HTERT RPE-1 (cell line): Measurements from ENCODE around the gene BMP6.

ENCODE experiments used
- in situ Hi-C: fragments of 300-500 bp; cut with MboI; formaldehyde crosslinking; loops from 4 replicates; pipeline ENCODE4 v1.14.3; 2020; ENCODE audit warnings: low sequenced_read_pairs

Gene BMP6

GRCh38 chr6:7725849-7726415 is at the start of gene BMP6:
TSS of gene BMP6 (plus strand) at chr6:7726099. CDS start at chr6:7726956, 857 bp downstream.
- in situ Hi-C loops, result no loop called here

GRCh38 chr6:7677229-7677628 is 48.7 kb upstream of the BMP6 start:
- in situ Hi-C loops, result no loop called here

DNA sequence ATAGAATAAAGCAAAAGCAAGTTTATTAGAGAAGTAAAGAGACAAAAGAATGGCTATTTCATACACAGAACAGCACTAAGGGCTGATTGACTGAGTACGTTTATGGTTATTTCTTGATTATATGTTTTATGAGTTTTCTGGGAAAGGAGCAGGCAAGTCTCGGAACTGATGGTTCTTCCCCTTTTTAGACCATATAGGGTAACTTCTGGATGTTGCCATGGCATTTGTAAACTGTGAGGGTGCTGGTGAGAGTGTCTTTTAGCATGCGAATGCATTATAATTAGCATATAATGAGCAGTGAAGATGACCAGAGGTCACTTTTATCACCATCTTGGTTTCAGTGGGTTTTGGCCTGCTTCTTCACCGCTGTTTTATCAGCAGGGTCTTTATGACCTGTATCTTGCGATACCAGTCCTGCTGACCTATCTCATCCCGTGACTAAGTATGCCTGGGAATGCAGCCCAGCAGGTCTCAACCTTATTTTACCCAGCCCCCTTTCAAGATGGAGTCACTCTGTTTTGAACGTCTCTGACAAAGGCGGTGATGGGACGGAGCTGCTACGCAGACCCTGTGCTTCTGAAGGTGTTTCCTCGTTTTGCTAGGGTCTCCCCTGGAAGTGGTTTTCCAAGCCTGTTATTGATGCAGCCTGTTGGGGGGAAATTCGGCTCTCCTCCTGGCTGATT is 45.4 kb upstream of the BMP6 start:
- in situ Hi-C loops, result no loop called here

DNA sequence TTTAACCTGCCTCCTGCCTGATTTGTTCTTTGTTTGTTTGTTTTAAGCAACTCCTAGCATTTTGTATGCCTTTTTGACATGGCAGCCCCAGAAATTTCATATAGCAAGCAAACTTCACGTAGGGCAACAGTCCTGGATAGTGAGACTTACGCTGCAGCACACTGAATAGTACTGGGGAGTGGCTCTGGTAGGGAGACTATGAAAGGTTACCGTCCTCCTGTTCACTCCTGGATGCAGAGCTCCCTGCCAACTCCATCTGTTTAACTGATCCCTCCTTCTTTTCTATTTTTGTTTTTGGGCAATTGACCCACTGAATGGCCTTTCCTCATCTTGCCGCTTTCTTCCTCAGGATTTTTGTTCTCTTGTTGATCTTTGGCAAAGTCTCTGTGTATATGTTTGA is 44.5 kb upstream of the BMP6 start:
- in situ Hi-C loops, result no loop called here

- in situ Hi-C loops, result no loop called here
Observed at GRCh38 chr6:7684076-7684475, 41.8 kb upstream of the BMP6 start.

DNA sequence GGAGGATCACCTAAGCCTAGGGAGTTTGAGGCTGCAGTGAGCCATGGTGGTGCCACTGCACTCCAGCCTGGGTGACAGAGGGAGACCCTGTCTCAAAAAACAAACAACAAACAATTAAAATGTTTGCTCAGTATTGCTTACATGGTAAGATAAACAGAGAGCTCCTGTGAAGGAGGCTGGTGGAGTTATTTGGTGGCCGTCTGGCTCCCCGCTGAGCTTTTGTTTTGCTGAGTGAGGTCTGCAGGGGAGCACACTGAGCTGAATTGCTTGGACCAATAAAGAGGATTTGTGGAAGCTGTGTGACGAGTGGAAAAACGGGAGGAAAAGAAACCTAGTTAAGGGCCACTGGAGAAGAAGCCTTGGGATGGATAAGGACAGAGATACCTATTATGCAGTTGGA is 41.1 kb upstream of the BMP6 start:
- in situ Hi-C loops, result no loop called here

DNA sequence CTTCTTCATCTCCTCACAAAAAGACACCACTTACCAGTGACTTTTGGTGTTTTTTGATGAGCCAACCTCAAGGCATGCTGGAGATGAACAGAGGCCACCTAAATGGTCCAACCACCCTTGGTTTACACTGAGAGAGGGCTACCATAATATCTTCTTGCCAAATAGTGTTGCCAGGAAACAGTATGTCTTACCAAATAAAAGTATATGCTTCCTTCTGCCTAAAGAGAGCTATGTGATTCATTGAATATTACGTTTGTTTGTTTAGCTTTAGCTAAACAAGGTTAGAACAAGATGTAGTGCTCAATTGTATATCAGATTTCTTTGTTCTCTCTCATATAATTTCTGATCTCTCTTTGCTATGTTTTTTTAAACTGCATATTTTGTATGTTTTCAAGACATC is 40.6 kb upstream of the BMP6 start:
- in situ Hi-C loops, result no loop called here

- in situ Hi-C loops, result no loop called here
Observed at GRCh38 chr6:7687145-7688111, 38.5 kb upstream of the BMP6 start.

GRCh38 chr6:7691021-7691420 is 34.9 kb upstream of the BMP6 start:
- in situ Hi-C loops, result no loop called here

GRCh38 chr6:7691675-7692452 is 34.0 kb upstream of the BMP6 start:
- in situ Hi-C loops, result no loop called here

DNA sequence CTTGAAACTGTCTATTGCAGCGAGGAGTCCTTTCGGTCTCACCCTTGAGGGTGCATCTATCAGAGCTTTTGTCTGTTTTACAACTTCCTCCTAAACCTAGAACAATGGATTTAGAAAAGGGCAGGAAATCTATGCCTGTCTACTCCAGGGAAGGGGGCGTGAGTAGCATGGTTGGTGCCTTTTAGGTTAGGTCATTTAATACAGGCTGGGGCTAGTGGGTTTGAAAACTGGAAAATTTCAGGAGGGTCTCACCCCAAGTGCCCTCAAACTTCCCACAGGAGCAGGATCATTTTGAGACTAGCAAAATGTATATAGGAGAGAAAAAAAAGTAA is 33.5 kb upstream of the BMP6 start:
- in situ Hi-C loops, result no loop called here

DNA sequence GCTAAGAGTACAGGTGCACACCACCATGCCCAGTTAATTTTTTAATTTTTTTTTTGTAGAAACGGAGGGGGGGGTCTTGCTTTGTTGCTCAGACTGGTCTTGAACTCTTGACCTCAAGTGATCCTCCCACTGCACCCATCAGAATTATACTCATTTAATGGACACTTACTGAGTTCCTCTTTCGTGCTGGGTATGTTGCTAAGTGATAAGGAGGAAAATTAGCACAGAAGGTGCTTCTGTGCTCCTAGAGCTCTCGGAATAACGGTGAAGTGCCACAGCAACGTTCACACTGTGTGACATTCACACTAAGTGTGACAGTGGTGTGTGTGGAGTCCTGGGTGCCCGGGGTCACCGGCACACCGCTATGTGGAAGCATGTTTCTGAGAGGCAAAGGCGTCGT is 32.1 kb upstream of the BMP6 start:
- in situ Hi-C loops, result no loop called here

DNA sequence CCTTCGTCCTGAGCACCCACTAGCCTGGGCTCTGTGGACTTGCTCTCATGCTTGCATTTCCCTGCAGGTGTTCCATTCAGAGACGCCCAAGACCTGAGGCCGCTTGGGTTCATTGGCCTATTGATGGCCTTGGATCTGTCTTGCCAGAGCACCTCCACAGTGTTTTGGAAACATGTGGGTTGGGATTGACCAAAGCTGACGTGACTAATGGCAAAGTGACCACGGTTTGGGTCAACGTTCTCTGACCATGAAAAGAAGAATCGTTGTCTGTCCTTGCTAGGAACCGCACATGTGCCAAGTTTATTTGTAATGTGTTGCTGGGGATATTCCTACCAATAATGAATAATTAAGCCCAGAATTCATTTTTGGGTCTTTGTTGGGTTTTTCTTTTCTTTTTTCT is 29.8 kb upstream of the BMP6 start:
- in situ Hi-C loops, result no loop called here

- in situ Hi-C loops, result no loop called here
Observed at GRCh38 chr6:7697432-7697819, 28.5 kb upstream of the BMP6 start.

- in situ Hi-C loops, result no loop called here
Observed at GRCh38 chr6:7697820-7698623, 27.9 kb upstream of the BMP6 start.

- in situ Hi-C loops, result no loop called here
Observed at GRCh38 chr6:7701212-7701834, 24.6 kb upstream of the BMP6 start.

DNA sequence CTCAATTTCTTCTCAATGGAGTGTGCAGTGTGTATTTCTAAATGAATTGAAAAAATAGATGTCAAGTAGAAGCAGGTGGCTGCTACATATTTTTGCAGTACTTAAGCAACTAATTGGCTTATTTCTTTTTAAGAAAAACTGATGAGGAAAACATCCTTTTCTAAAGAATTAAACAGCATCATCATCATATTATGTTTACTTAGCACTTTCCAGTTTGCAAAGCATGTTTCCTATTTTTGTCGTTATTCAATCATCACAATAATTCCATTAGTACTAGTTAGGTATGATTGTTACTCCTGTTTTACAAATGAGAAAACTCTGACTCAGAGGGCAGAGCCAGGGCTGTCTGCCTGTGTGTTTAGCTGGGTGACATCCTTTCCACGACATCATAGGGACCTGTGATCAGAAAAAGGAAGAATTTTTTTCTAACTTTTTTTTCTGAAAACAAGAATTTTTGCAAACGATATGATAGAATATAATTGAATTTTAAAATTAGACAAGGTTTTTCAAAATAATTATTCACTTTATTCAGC is 22.7 kb upstream of the BMP6 start:
- in situ Hi-C loops, result no loop called here

GRCh38 chr6:7705483-7705882 is 20.4 kb upstream of the BMP6 start:
- in situ Hi-C loops, result no loop called here

DNA sequence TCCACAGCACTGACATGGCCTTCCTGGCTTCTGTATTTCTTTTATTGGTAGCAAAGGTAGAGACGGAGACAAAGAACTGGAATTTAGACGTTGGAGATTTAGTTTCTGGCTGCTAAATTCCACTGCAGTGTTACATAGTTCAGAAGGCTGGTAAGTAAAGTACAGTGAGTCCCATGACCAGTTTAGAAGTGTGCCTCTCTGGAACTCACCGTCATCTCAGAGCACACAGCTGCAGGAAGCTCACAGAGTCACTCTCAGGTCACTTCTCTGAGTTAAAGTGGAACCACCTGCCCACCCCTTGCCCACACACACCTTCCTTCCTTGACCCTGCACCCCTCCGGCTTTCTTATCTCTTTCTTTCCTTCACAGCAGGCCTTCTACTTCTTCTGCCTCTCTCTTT is 19.6 kb upstream of the BMP6 start:
- in situ Hi-C loops, result no loop called here

- in situ Hi-C loops, result no loop called here
Observed at GRCh38 chr6:7707787-7708186, 18.1 kb upstream of the BMP6 start.
